SU-DHL-6 (cell line): ENCODE results near the gene CCDC90B.

Source experiments
- CTCF ChIP-seq: fragments of 200-600 bp; sonication (generic); IDR thresholded peaks from one replicate; pipeline ENCODE4 v1.5.1; 2017; ENCODE audit warnings: antibody characterized with exemption, mild to moderate bottlenecking, low read length, moderate library complexity; ENCODE audit not compliant: insufficient read depth, poor library complexity, severe bottlenecking
- EZH2phosphoT487 ChIP-seq: fragments of 200-600 bp; sonication (generic), shearing (Covaris generic); conservative IDR thresholded peaks from 2 replicates; pipeline ENCODE4 v1.6.1; 2018; ENCODE audit warnings: mild to moderate bottlenecking, antibody characterized with exemption, low read length, moderate library complexity, mixed read lengths

GRCh38 chr11:83219095-83219494 is 67.1 kb downstream of the CCDC90B start:
- TF ChIP-seq CTCF (no peak), EZH2phosphoT487 (no peak)
